GM18870 (cell line): ENCODE results near the gene MOG.

ENCODE experiments used
- ATAC-seq: cut with Tn5 transposase; IDR thresholded peaks from one replicate; pipeline ENCODE4 v1.9.1; 2021; ENCODE audit warnings: moderate library complexity; ENCODE audit not compliant: unreplicated experiment

Gene MOG

GRCh38 chr6:29656798-29657197 is at the start of gene MOG:
TSS of gene MOG (plus strand) at chr6:29657092. CDS start at chr6:29657210, 118 bp downstream.
- no peak for ATAC-seq

DNA sequence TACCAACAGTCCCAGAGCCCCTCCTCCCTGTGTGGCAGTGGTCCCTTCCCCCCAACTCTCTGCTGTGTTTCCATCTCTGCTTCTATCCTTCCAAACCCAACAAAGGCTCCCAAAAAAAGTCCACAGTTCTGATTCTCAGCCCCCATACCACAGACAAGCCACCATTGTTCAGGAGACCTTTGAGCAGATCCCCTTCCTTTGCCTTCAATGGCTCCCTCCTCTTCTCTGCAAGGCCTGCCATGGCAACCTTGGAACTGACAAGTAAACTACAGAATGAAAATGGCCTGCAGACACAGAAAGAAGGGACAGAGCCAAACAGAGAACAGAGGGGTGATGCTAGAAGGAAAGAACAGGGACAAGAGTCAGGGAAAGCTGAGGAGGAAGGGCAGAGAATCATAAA is 48.8 kb upstream of the MOG start:
- ATAC-seq, result no peak

- no peak for ATAC-seq
Observed at GRCh38 chr6:29610540-29610939, 46.4 kb upstream of the MOG start.

- ATAC-seq, result no peak
Observed at GRCh38 chr6:29611426-29611825, 45.5 kb upstream of the MOG start.

DNA sequence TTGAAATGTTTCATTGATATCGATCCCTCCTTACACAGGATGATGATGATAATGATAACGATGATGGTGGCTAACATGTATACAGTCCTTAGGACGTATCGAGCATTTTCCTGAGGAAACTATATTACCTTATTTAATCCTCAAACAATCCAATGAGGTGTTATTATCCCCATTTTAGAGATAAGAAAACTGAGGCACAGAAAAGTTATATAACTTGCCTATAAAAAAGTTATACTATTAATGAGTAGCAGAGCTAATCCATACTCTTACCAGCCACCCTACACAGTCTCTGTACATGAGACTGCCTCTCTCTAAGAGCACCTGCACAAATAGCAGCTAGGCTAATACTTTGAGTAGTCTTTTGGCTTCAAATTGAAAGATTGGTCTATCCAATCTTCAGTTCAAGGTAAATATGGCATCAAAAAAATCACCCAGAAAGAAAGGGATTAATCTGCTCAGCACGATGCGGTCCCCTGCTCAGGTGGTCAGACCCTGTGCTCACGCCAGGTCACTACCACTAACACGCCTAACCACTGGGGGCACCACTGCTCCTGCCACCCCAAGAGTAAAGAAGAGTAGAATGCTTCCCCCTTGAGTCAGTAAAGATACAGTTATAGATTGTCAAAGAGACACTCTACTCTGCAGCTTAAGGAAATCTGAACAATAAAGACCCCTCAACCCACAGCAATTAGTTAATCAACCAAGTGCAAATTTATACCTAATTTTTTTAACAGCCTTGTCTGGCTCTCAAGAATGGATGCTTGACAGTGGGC is 38.9 kb upstream of the MOG start:
- ATAC-seq, result no peak

- no peak for ATAC-seq
Observed at GRCh38 chr6:29619578-29620160, 37.2 kb upstream of the MOG start.

GRCh38 chr6:29620630-29621029 is 36.3 kb upstream of the MOG start:
- ATAC-seq, result no peak

DNA sequence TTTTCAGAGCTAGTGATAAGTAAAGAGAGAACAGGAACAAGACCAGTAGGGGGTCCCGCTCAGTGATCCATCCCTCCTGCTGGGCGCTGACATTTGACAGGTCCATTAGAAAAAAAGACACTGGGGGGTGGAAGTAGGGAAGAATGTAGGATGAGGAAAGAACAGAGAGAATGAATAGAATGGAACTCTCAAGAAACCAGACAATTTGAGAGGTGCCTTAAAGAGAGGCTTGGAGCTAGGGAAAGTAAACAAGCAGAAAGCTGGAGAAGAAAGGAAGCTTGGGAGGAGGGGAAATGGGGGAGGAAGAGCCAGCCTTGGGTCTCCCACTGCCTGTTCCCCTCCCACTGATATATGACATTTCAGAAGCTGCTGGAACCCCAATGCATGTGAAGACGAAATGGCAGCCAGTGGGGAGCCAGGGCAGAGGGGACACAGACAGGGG is 32.4 kb upstream of the MOG start:
- no peak for ATAC-seq

- no peak for ATAC-seq
Observed at GRCh38 chr6:29625337-29625930, 31.5 kb upstream of the MOG start.

- ATAC-seq, result no peak
Observed at GRCh38 chr6:29626948-29627754, 29.7 kb upstream of the MOG start.

GRCh38 chr6:29627755-29628418 is 29.0 kb upstream of the MOG start:
- no peak for ATAC-seq

- no peak for ATAC-seq
Observed at GRCh38 chr6:29628419-29629281, 28.2 kb upstream of the MOG start.

GRCh38 chr6:29629571-29629970 is 27.3 kb upstream of the MOG start:
- ATAC-seq, result no peak

GRCh38 chr6:29630315-29630714 is 26.6 kb upstream of the MOG start:
- ATAC-seq, result no peak

DNA sequence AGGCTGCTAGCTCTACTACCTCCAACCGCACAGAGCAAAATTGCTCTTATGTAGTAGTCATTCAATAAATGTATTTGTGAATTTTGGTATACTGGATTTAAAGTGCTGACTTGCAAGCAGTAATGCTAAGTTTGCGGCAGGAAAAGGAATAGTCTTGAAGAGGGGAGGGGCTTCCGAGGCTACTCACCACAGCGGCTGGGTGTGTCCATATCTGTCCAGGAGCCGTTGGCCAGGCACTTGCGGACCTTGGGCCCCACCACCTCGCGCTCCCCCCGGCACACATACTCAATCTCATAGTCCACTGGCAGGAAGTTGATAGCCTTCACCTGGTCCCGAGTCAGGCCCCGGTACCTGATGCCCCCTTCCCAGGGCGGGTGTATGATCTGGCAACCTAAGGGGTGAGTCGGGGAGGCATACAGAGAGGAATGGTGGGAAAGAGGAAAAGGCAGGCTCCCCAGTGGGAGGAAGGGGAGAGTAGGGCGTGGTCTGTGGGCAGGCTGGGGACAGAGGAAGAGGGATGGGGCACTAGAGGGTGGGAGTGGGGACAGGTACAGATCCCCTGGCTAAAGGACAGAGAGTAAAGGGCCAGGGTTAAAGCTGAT is 25.6 kb upstream of the MOG start:
- no peak for ATAC-seq

- no peak for ATAC-seq
Observed at GRCh38 chr6:29631860-29632731, 24.8 kb upstream of the MOG start.

GRCh38 chr6:29632789-29633533 is 23.9 kb upstream of the MOG start, which contains the start of gene GABBR1:
TSS of gene GABBR1 (minus strand) at chr6:29633183. CDS start at chr6:29632385, 798 bp downstream.
- ATAC-seq, result no peak

DNA sequence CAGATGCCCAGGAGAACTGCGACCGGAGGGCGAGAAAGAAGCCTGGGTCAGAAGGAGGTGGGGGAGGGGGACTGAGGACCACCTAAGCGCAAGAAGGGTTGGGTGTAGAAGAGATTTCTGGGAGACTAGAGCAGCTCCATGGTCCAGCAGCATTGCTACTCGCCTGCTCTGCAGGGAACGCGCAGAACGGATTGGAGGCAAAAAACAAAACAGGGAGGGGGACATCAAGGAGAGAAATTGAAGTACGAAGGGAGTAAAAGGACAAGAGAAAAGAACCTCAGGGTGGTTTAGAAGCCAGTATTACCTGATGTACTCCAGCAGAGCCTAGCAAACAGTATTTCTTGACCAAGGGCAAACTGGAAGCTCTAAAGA is 23.4 kb upstream of the MOG start:
- ATAC-seq, result no peak
